LNCaP clone FGC (cell line): ENCODE measurements around the gene KDM8.

ENCODE experiments used
- DNase-seq: peaks from one replicate; pipeline ENCODE4 v3.0.0-alpha.2; 2011; ENCODE audit warnings: low read depth
- H3K4me3 ChIP-seq: 2 replicates; pipeline ENCODE4 v1.5.1; 2011; ENCODE audit warnings: mild to moderate bottlenecking, low read depth, low read length, control low read depth
- CTCF ChIP-seq: IDR thresholded peaks from 2 replicates; pipeline ENCODE4 v1.5.1; 2012; ENCODE audit warnings: mild to moderate bottlenecking; ENCODE audit not compliant: control insufficient read depth, insufficient read depth; ENCODE audit errors: extremely low read depth

The KDM8 gene

GRCh38 chr16:27228621-27229501, 25.5 kb downstream of the KDM8 start:
- TF ChIP-seq CTCF: no peak
- no peak for DNase-seq
- no peak overlapping the region for H3K4me3 ChIP-seq

GRCh38 chr16:27229891-27230470, 26.7 kb downstream of the KDM8 start:
- DNase-seq: no peak
- no peak for TF ChIP-seq CTCF
- no peak overlapping the region for H3K4me3 ChIP-seq

GRCh38 chr16:27230562-27231001, 27.3 kb downstream of the KDM8 start:
- H3K4me3 ChIP-seq: no peak overlapping the region
- no peak for TF ChIP-seq CTCF
- DNase-seq: no peak

GRCh38 chr16:27231692-27232060, 28.4 kb downstream of the KDM8 start:
- DNase-seq: no peak
- TF ChIP-seq CTCF: no peak
- no peak overlapping the region for H3K4me3 ChIP-seq

GRCh38 chr16:27232061-27232900, 29.0 kb downstream of the KDM8 start:
- DNase-seq: no peak
- peak overlapping the region; percentile 28 for H3K4me3 ChIP-seq
- no peak for TF ChIP-seq CTCF

- DNase-seq: peak; percentile 70
- TF ChIP-seq CTCF: no peak
- peak overlapping the region; percentile 28 for H3K4me3 ChIP-seq
These were observed 29.7 kb downstream of the KDM8 start for GRCh38 chr16:27232901-27233625.
